Measurements from ENCODE around the gene LRP1B. TPM values are rescaled to one million over a fixed set of nuclear protein-coding genes. Genes with fewer than 3 reads are reported as not detected.

Gene LRP1B
- total RNA-seq, 1 donor from 2014 or later, result 1.7 TPM

- TF ChIP-seq CTCF (IDR thresholded peaks at IDR 0.05; ENCODE audit: unreplicated experiment), result no peak
Measured at GRCh38 chr2:141814150-141814549, 316.7 kb downstream of the LRP1B start.

GRCh38 chr2:141810148-141810547, 320.7 kb downstream of the LRP1B start:
- H3K36me3 Mint-ChIP-seq, result peaks cover 12% of the 10 kb centered on the region
- H3K4me3 Mint-ChIP-seq, result no peak overlapping the region
- no peak for TF ChIP-seq CTCF (IDR thresholded peaks at IDR 0.05; ENCODE audit: unreplicated experiment)
- H3K27me3 Mint-ChIP-seq (ENCODE audit: low read depth), result no peaks in the 10 kb centered on the region
- no peak for DNase-seq (ENCODE audit: low spot score in 2 of 2, unreplicated experiment in 2 of 2)
- H3K4me1 Mint-ChIP-seq, result peaks cover 8% of the 10 kb centered on the region
- peaks cover 26% of the 10 kb centered on the region for H3K9me3 Mint-ChIP-seq
- H3K27ac Mint-ChIP-seq, result no peak overlapping the region

More at GRCh38 chr2:141814150-141814549, 316.7 kb downstream of the LRP1B start:
- Mint-ChIP-seq H3K36me3 (peaks cover 12% of the 10 kb centered on the region), H3K27ac (no peak overlapping the region), H3K9me3 (peaks cover 24% of the 10 kb centered on the region), H3K4me3 (no peak overlapping the region), H3K4me1 (peaks cover 8% of the 10 kb centered on the region), H3K27me3 (ENCODE audit: low read depth) (no peaks in the 10 kb centered on the region)
- DNase-seq (ENCODE audit: low spot score in 2 of 2, unreplicated experiment in 2 of 2), result no peak

- no peak overlapping the region for H3K27ac Mint-ChIP-seq
- no peaks in the 10 kb centered on the region for H3K27me3 Mint-ChIP-seq (ENCODE audit: low read depth)
- H3K9me3 Mint-ChIP-seq, result peaks cover 5% of the 10 kb centered on the region
- H3K4me3 Mint-ChIP-seq, result no peak overlapping the region
- TF ChIP-seq CTCF (IDR thresholded peaks at IDR 0.05; ENCODE audit: unreplicated experiment), result no peak
- H3K4me1 Mint-ChIP-seq, result no peaks in the 10 kb centered on the region
- DNase-seq (ENCODE audit: low spot score in 2 of 2, unreplicated experiment in 2 of 2), result no peak
- H3K36me3 Mint-ChIP-seq, result no peaks in the 10 kb centered on the region
Measured at GRCh38 chr2:141806090-141806489, 324.7 kb downstream of the LRP1B start.

- H3K4me1 Mint-ChIP-seq, result no peaks in the 10 kb centered on the region
- no peaks in the 10 kb centered on the region for H3K27me3 Mint-ChIP-seq (ENCODE audit: low read depth)
- H3K4me3 Mint-ChIP-seq, result no peak overlapping the region
- no peak for DNase-seq (ENCODE audit: low spot score in 2 of 2, unreplicated experiment in 2 of 2)
- H3K9me3 Mint-ChIP-seq, result peaks cover 5% of the 10 kb centered on the region
- H3K36me3 Mint-ChIP-seq, result no peaks in the 10 kb centered on the region
- no peak for TF ChIP-seq CTCF (IDR thresholded peaks at IDR 0.05; ENCODE audit: unreplicated experiment)
- no peak overlapping the region for H3K27ac Mint-ChIP-seq
Measured at GRCh38 chr2:141805302-141805701, 325.5 kb downstream of the LRP1B start.

- Mint-ChIP-seq H3K27me3 (ENCODE audit: low read depth) (no peaks in the 10 kb centered on the region), H3K4me3 (no peak overlapping the region), H3K27ac (no peak overlapping the region), H3K36me3 (no peaks in the 10 kb centered on the region), H3K4me1 (peaks cover 9% of the 10 kb centered on the region), H3K9me3 (peaks cover 8% of the 10 kb centered on the region)
- no peak for TF ChIP-seq CTCF (IDR thresholded peaks at IDR 0.05; ENCODE audit: unreplicated experiment)
- no peak for DNase-seq (ENCODE audit: low spot score in 2 of 2, unreplicated experiment in 2 of 2)
Measured at GRCh38 chr2:141796449-141796848, 334.4 kb downstream of the LRP1B start.

GRCh38 chr2:141791521-141791920, 339.3 kb downstream of the LRP1B start:
- H3K4me3 Mint-ChIP-seq, result no peak overlapping the region
- DNase-seq (ENCODE audit: low spot score in 2 of 2, unreplicated experiment in 2 of 2), result no peak
- H3K4me1 Mint-ChIP-seq, result peaks cover 17% of the 10 kb centered on the region
- no peak overlapping the region for H3K27ac Mint-ChIP-seq
- no peaks in the 10 kb centered on the region for H3K27me3 Mint-ChIP-seq (ENCODE audit: low read depth)
- H3K36me3 Mint-ChIP-seq, result no peaks in the 10 kb centered on the region
- no peaks in the 10 kb centered on the region for H3K9me3 Mint-ChIP-seq
- TF ChIP-seq CTCF (IDR thresholded peaks at IDR 0.05; ENCODE audit: unreplicated experiment), result no peak
